Right renal cortex interstitium (tissue), 3 donors: Measurements from ENCODE around the gene MRPL37. TPM values are rescaled to one million over a fixed set of nuclear protein-coding genes. Genes with fewer than 3 reads are reported as not detected.

Source experiments
- DNase-seq, 3 donors: peaks; one replicate each; pipeline ENCODE4 v3.0.0-alpha.2; 2013; ENCODE audit warnings: low read depth in 3 of 3, low spot score in 2 of 3
- polyA plus RNA-seq, 3 donors: library from polyadenylated mRNA; unstranded; fragments of 120-200 nt; gene quantifications; one replicate each; pipeline ENCODE4 v1.2.1, GENCODE V29; 2013; ENCODE audit not compliant: insufficient read length in 3 of 3

The MRPL37 gene
- polyA plus RNA-seq, 3 donors = 80.3 to 84.9 (median 81.4) TPM

GRCh38 chr1:54259546-54260140 lies 59.7 kb downstream of the MRPL37 start:
- DNase-seq = no peak

GRCh38 chr1:54260810-54261209 lies 60.8 kb downstream of the MRPL37 start:
- no peak for DNase-seq

- no peak for DNase-seq
Observed at GRCh38 chr1:54262244-54262643, 62.3 kb downstream of the MRPL37 start.

- DNase-seq = no peak
Observed at GRCh38 chr1:54263601-54264226, 63.7 kb downstream of the MRPL37 start.

GRCh38 chr1:54265126-54265525 lies 65.2 kb downstream of the MRPL37 start:
- DNase-seq = no peak

- DNase-seq = no peak
Observed at GRCh38 chr1:54265659-54266058, 65.7 kb downstream of the MRPL37 start.

- no peak for DNase-seq
Observed at GRCh38 chr1:54266195-54266594, 66.2 kb downstream of the MRPL37 start.

GRCh38 chr1:54266908-54267307 lies 66.9 kb downstream of the MRPL37 start:
- DNase-seq = no peak

Other genes with a start within 250 kb of the MRPL37 start
- not detected for gene LDLRAD1, start 182.0 kb upstream of the MRPL37 start, polyA plus RNA-seq
- gene TMEM59, start 147.0 kb upstream of the MRPL37 start, polyA plus RNA-seq = 100 to 1,000 TPM; 414 to 445 (median 423) TPM
- 1 to 10 TPM; 7.8 to 9.1 (median 8.5) TPM for gene TCEANC2, start 146.6 kb upstream of the MRPL37 start, polyA plus RNA-seq
- gene CDCP2, start 47.2 kb upstream of the MRPL37 start, polyA plus RNA-seq = not detected
- 1 to 10 TPM; 6.4 to 7.7 (median 6.5) TPM for gene CYB5RL, start 137 bp upstream of the MRPL37 start, polyA plus RNA-seq
- gene SSBP3, start 206.2 kb downstream of the MRPL37 start, polyA plus RNA-seq = 100 to 1,000 TPM; 103 to 110 (median 105) TPM